ENCODE data around the gene MSL3B.

The MSL3B gene

DNA sequence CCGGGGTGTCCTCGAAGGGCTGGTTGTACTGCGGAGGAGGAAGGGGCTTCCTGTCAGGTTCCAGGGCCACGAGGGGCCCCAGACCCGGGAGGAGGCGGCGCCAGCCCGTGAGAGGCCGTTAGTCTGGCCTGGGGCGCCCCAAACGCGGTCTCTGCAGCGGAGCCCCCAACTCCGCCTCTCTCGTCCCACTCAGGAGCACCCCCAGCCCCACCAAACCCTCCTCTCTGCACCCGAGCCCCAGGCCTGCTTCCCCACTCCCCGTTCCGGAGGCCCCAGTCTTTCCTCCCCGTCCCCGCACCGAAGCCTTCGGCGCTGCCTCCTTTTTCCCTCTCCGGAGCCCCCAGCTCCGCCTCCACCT, 14.3 kb downstream of the MSL3B start:
- no peak for DNase-seq (ENCODE audit: low read depth in 1 of 2, low spot score in 1 of 2)

DNA sequence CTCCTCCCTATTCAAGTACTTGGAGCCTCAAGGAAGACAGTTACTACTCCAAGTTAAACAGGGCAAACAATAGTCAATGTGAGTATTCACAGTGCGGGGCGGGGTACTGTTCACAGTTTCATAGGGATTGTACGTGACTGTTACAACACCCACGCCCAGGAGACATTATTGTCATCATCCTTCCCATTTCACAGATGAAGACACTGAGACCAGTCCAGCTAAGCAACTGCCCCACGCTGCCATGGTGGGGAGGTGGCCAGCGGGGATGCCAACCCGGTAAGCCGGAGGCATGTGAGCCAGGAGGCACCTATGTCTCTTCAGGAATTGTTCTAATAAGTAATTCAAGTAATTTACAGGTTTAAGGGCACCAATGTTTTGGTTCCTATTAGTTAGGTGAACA, 14.8 kb downstream of the MSL3B start:
- no peak for DNase-seq (ENCODE audit: low read depth in 1 of 2, low spot score in 1 of 2)

DNA sequence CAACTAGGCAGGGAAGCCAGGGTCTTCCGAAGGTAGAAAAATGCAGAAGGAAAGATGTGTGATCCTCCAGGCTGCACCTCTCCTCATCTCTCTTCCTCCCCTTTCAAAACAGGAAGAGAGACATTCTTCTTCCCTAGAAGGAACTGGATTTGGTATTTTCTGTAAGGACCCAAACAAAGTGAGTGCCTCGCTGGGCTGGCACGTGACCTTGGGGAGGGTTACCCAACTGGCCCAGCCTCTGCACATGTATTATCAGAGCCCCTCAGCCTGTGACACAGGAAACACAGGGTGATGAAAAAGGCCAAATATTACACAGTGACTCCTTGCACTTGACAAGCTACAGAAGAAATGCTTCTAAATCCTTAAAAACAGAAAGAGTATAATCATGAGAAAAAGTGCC, 16.1 kb downstream of the MSL3B start:
- DNase-seq (ENCODE audit: low read depth in 1 of 2, low spot score in 1 of 2), result no peak

DNA sequence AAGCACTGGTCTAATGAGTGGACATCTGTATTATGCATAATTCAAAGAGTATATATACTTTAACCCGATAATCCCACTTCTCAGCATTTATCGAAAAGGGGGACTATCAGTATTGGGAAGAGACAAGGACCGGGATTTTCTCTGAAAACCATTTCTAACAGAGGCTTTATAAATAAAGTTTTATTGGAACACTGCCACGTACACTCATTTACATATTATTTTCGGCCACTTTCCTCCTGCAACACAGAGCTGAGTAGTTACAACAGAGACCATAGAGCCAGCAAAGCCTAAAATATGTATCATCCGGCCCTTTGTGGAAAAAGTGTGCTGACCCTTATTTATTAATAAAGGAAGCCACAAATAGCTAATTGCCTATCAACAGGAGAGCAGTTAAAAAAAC, 17.0 kb downstream of the MSL3B start:
- no peak for DNase-seq (ENCODE audit: low read depth in 1 of 2, low spot score in 1 of 2)

DNA sequence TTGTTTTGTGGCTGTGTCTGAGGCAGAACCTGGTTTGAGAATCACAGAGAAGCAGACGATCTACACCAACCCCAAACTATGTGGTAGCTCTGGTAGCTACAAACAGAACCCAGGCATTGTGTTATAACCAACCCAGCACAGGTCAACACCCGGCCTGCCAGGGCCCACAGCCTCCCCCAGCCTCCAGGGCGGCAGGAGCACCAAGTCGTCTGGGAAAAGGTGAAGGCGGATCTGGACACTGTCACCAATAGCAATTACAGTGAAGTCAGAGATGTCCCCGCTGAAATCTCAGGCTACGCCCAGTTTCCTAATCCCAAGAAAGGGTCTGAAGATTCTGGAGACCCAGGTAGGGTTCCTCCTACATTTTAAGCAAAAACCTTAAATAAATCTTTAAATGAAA, 17.4 kb downstream of the MSL3B start:
- DNase-seq (ENCODE audit: low read depth in 1 of 2, low spot score in 1 of 2), result no peak

DNA sequence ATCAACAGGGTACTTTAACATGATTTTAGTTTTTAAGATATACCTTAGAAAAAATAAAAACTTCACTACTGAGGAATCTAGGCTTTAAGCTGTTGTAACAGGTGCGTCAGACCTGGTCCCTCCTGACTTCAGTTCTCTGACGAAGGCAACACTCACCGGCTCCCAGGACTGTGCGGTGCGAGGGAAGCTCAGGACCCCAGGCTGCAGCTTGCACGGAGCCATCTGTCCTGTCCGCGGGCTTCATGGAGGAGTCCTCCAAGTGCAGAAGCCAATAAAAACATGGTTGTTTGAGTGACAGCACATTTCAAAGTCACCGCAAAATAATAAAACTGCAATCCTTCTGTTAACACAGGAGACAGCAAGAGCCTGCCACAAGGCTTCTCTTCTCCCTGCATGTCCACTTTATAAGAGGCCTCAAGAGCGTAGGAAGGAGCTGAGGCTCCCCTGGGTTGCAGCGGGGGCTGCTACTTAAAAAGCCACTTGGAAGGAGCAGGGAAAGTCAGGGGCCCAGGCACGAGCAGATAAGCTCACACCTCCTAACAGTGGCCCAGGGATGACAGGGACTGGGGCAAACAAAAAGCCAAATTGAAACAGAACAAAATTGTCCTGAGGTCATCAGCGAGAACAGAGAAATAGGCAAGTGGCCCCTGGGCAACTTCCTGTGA, 18.4 kb downstream of the MSL3B start:
- DNase-seq (ENCODE audit: low read depth in 1 of 2, low spot score in 1 of 2), result no peak

DNA sequence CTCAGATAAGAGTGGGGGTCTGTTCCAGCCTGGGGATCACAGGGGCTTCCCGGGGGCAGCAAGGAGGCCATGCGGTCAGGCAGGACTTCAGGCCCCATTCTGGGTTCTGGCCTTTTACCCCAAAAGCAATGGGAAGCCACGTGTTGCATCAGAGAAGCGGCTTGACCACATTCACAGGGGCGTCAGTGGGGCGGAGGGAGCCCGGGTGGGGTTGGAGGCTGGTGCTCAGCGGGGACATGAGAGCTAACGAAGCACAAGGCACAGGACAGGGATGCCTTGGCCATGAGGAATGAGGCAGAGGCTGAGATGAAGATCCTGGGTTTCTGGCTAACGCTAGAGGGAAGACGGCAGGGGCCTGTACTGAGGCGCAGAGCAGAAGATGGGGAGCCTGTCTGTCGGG, 19.9 kb downstream of the MSL3B start:
- DNase-seq (ENCODE audit: low read depth in 1 of 2, low spot score in 1 of 2), result no peak

DNA sequence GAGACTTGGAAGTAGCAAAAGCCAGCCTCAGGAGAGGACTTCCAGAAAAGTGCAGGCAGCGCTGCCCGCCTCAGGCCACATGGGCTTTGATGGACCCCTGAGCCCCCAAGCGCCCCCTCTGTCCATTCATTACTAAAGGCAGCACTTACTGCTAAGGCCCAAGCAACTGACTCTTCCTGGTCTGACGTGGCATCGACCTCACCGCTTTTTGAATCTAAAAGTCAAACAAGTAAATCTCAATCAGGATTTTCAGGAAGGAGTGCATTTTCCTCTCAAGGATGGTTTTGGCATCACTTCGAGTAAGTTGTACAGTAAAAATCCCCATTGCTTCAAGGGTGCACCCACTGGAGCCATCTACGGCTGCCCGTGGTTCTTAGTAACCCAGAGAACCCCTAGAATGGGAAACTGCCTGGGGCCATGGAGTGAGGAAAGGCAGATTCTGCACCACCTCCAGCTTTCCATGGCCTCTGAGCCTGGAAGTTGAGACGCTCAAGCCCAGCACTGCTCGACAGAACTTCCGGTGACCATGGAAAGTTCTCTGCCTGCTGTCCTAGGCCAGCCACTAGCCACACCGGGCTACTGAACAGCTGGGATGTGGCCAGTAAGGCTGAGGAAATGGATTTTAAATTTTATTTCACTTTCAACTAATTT, 20.8 kb downstream of the MSL3B start:
- DNase-seq (ENCODE audit: low read depth in 1 of 2, low spot score in 1 of 2), result no peak

DNA sequence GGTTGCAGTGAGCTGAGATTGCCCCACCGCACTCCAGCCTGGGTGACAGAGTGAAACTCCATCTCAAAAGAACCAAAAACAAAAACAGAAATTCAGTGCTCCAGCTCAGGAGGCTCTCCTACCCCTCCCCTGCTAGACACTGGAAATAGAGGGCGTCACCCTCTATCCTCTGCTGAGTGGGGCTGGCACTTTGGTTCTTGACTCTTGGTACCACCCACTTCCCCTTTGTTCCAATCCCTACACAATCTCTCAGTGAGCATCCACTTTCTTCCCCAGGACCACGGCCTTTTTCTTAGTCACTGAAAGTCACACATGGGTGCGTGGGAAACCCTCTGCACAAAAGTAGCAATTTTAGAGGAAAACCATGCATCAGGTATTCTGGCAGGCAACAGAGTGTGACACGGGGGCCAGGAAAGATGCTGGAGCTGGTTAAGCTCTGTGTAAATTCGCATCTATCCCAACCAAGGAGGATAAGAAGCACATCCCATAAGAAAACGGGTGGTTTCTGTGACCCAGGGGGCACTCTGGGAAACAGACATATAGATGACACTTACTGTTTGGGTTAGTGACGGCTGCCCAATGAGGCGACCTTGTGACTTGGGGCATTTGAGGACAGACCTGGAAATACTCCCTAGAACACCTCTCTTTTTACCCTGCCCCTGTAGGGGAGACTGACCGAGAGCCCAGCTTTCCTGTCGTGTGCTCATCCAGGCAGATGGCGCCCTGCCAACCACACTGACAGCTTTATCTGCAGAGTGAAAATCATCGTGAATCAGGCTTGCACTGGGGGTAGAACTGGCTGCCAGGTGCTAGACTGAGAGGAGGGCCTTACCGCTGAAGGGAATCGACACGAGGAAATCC, 21.6 kb downstream of the MSL3B start:
- DNase-seq (ENCODE audit: low read depth in 1 of 2, low spot score in 1 of 2), result no peak

DNA sequence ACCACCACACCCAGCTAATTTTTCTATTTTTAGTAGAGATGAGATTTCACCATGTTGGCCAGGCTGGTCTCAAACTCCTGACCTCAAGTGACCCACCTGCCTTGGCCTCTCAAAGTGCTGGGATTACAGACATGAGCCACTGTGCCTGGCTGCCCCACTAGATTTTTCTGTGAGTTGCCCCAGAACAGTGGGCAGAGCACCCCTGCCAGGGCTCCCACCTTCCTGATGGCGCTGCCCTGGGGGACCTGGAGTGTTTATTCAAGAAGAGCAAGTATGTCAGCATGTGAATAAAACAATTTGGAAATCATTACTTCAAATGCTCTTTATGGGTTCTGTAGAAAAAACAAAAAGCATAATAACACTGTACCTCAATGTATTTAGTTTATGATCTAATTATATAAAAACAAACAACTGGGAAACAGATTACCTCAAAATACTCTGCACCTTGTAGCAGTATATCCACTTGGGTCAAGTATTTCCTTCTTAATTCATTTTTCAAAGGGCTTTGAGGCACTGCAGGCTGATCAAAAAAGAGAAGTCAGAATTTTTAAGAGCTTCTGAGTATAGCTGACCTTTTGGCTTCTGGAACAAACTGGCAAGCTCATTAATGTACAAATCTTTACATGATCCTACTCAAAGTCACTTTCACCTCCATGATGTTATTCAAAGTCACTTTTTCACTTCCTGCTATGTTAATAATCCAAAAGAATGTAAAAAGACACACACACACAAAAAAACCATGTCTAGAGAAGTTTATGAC, 22.7 kb downstream of the MSL3B start:
- DNase-seq (ENCODE audit: low read depth in 1 of 2, low spot score in 1 of 2), result no peak

DNA sequence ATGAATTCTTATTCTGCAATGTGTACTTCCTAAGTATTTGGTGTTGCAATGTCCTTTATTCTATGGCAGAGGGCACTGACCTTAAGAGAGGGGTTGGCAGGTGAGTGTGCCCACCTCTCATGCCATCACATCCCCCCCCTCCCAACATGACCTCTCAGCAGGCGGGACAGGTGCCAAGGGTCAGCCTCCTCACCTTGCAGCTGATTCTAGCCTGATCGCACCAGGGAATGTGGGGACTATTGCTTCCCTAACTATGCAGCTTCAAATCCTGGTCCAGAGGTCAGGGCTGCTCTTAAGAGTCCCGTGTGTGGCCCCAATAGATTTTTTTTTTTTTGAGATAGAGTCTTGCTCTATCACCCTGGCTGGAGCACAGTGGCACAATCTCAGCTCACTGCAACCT, 23.4 kb downstream of the MSL3B start:
- DNase-seq (ENCODE audit: low read depth in 1 of 2, low spot score in 1 of 2), result no peak

DNA sequence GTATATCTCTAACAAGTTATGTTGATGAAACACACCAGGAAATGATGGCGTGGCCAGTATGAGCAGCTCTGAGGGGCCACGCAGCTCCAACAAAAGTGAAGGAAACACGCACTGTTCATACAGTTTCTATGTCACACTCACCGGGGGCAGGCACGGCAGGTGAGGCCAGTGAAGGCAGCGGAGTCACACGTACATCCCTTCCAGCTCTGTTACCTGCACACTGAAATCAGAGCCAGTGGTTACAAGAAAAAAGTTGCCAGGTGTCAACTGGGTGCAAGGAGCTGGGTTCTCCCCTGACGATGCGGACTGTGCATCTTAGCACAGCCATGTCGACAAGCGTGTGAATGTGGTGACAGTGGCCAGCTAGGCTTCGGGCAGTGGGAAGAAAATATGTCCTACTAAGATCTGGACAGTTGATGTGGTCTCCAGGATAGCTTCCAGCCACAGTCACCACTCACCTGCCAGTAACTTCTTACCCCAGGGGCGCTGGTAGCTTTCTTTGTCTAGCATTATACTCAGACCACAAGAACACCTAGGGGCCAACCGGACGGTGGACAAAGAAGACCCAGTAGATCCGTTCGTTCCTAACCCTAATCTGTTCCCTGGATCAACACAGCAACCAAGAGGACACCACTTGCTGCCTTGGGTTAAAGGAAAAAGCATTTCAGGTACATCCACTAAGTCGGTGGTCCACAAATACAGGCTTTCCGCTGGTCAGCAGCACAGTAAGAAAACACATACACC, 23.9 kb downstream of the MSL3B start:
- DNase-seq (ENCODE audit: low read depth in 1 of 2, low spot score in 1 of 2), result no peak

DNA sequence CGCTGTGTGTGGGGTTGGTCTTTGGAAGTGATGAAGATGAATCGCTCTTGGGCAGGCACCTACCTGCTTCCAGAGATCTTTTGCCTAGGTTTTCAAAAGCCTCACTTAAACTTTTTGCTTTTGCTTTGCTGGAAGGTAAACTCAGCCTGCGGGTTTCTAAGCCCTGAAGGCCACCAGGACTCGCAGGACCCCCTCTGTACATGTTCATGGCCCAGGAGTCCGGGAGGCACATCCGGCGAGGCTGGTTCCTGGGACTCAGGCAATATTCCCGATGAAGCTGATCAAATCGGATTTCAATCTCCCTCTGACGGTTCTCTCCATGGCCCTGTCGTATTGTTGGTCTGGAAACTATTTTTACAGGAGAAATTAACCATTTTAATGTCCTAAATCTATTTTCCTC, 27.0 kb downstream of the MSL3B start:
- DNase-seq (ENCODE audit: low read depth in 1 of 2, low spot score in 1 of 2), result no peak

DNA sequence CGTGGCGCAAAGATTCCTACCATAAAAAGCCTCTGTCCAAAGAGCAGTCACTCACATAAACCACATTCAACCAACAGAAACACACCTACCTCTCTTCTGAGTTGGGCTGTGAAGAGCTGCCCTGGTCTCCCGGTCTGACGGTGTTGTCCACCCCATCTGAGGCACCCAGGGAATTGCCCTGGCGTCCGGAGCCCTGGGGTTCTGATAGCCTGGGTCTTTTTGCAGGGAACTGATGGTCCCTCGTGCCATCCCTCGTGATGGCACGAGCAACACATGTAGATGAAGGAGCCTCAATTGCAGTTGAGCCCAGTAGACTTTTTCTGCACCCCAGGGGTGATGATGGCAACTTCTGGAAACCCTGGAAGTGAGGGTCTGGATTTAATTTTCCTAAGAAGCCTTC, 27.7 kb downstream of the MSL3B start:
- no peak for DNase-seq (ENCODE audit: low read depth in 1 of 2, low spot score in 1 of 2)

DNA sequence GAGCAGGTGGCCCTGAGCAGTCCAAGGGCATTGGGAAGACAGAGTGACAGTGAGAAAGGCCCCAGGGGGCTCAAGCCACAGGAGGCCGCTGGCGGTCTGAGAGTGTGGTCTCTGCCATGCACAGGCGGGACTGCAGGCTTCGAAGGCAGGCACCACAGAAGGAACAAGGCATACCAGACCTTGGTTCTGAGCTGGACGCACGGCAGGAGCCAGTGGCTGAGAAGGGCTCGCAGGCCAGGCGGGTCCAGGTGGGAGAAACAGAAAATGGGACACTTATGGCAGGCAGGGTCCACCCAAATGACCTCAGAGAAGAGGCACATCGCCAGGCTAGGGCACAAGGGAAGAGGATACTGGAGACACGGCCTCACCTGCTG, 28.8 kb downstream of the MSL3B start:
- no peak for DNase-seq (ENCODE audit: low read depth in 1 of 2, low spot score in 1 of 2)

DNA sequence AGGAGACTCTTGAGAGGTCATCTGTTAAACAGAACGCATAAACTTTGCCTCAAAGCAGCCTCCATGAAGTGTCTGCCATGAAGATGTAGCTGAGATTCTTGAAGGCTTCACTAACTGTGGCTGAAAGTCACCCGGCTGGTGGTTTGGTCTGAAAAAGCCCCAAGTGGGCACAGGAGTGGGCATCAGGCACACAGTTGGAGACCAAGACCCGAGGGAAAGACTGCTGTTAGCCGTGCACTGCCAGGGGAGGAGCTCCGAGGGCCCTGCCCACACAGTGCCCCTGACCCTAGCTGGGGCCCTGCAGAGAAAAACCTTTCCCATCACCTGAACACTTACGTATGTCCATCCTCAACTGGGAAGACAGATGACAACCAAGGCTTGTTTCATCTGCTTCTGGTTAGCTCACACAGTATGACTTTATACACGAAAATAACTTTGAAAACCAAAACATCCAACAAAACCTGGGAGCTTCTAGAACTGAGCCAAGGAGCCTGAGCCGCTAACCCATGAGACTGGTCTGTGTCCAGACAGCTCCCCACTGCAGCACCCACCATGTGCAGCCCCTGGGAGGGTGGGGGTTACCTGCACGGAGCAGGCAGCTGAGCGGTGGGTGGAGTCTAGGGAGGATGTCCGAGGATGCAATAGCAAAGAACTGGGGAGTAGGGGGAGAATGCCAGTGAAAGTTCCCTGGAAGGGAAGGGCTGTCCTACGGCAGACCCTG, 29.3 kb downstream of the MSL3B start:
- DNase-seq (ENCODE audit: low read depth in 1 of 2, low spot score in 1 of 2), result no peak

DNA sequence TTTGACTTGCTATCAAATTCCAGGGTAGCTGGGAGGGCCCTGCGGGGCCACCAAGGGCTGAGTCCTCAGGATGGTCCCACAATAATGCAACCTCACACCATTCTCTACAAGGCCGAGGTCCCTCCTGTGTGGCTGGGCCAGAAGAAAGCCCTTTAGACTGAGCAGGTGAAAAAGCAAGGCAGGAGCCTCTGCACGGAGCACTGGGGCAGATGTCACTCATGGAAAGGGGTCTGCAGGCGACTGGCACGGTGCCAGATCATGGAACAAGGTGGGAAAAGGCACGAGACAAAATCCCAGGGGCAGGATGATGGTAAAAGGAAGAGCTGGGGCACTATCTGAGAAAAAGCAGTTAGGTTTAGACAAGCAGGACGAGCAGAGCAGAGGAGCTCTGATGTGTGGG, 29.9 kb downstream of the MSL3B start:
- DNase-seq (ENCODE audit: low read depth in 1 of 2, low spot score in 1 of 2), result no peak

DNA sequence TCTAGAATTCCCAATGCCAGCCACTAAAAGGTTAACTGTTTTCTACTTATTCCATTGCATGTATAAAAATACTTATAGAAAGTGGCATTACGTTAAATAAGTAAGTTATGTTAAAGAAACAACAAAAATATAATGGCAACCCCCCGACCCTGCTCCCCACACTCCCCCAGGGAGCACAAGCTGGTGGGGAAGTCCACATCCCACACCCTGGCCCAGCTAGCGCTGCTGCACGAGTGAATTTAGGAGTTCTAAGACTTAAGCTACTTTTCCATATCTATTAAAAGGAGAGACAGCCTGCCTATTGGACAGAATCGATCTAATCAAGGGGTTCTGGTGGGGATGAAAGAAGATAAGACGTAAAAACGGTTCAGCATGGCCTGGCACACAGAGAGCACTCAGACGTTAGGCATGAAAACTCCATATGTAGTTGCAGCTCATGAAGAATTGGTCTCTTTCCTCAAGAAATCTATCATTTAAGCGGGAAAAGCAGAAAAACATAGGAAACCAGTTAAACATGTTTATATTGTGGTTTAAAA, 30.4 kb downstream of the MSL3B start:
- DNase-seq (ENCODE audit: low read depth in 1 of 2, low spot score in 1 of 2), result no peak

DNA sequence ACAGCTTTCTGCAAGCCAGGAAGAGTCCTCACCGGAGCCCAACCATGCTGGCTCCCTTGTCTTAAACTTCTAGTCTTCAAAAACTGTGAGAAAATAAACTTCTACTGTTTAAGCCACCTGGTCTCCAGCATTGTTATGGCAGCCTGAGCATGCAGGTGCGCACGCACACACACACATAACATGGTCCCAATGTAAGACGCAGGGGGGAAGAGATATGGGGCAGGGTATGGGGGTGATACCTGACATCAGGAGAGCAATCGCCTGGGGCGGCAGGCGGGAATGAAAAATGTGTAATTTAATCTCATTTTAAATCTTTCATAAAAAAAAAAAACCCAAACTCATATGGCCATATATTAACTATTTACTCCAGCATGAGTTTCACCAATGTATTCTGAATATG, 31.8 kb downstream of the MSL3B start:
- no peak for DNase-seq (ENCODE audit: low read depth in 1 of 2, low spot score in 1 of 2)
